SK-N-MC (cell line): ENCODE measurements around the gene ATOH1.

ENCODE experiments used
- DNase-seq: peaks from one replicate; pipeline ENCODE4 v3.0.0-alpha.2; 2011; ENCODE audit warnings: low read depth, low spot score
- H3K27ac ChIP-seq: fragments of 200-600 bp; sonication (generic); 2 replicates; pipeline ENCODE4 v1.5.1; 2016; ENCODE audit warnings: mixed run types
- H3K36me3 ChIP-seq: fragments of 200-600 bp; sonication (generic); 2 replicates; pipeline ENCODE4 v1.6.1; 2017; ENCODE audit warnings: antibody characterized with exemption, low read length, mixed read lengths; ENCODE audit not compliant: insufficient read depth
- H3K4me3 ChIP-seq: fragments of 200-600 bp; sonication (generic); 2 replicates; pipeline ENCODE4 v1.5.1; 2016
- H3K9ac ChIP-seq: fragments of 200-600 bp; sonication (generic); 2 replicates; pipeline ENCODE4 v1.8.0; 2017; ENCODE audit warnings: mixed run types, mixed read lengths; ENCODE audit not compliant: insufficient read length
- H3K9me3 ChIP-seq: fragments of 200-600 bp; sonication (generic); 2 replicates; pipeline ENCODE4 v1.6.1; 2017; ENCODE audit warnings: low read depth, mild to moderate bottlenecking, antibody characterized with exemption, low read length, moderate library complexity, mixed read lengths
- EZH2 ChIP-seq: fragments of 200-600 bp; sonication (generic); IDR thresholded peaks from one replicate; pipeline ENCODE4 v1.6.1; 2017; ENCODE audit warnings: antibody characterized with exemption
- FOXP2 ChIP-seq: optimal IDR thresholded peaks from 2 replicates; pipeline ENCODE3; 2011; ENCODE audit warnings: mild to moderate bottlenecking, moderate library complexity; ENCODE audit not compliant: insufficient read depth; ENCODE audit errors: extremely low read length, control extremely low read depth
- POLR2AphosphoS5 ChIP-seq: IDR thresholded peaks from 2 replicates; pipeline ENCODE4 v1.6.1; 2012; ENCODE audit warnings: mild to moderate bottlenecking, low read depth, low read length, borderline replicate concordance

The ATOH1 gene

GRCh38 chr4:93828332-93828994 lies at the start of gene ATOH1:
Gene ATOH1 (plus strand): TSS chr4:93828753. CDS start chr4:93828927, 174 bp downstream.
- H3K4me3 ChIP-seq: peak within 1 kb of the TSS; percentile 78
- no peaks in the 10 kb centered on the region for H3K36me3 ChIP-seq
- H3K9me3 ChIP-seq: no peaks in the 10 kb centered on the region
- TF ChIP-seq POLR2AphosphoS5 (no peak; the same call in 1 of the 2 replicates), EZH2 (no peak), FOXP2 (no peak)
- H3K9ac ChIP-seq: no peak within 1 kb of the TSS
- no peak within 1 kb of the TSS for H3K27ac ChIP-seq
- no peak for DNase-seq

- TF ChIP-seq FOXP2: no peak
- TF ChIP-seq EZH2: no peak
- TF ChIP-seq POLR2AphosphoS5: no peak
- Histone ChIP-seq H3K36me3 (no peaks in the 10 kb centered on the region), H3K9ac (no peak overlapping the region), H3K27ac (no peak overlapping the region), H3K4me3 (no peak overlapping the region), H3K9me3 (no peaks in the 10 kb centered on the region)
- DNase-seq: no peak
These were observed 49.3 kb upstream of the ATOH1 start for GRCh38 chr4:93779228-93779627.

- H3K9ac ChIP-seq: no peak overlapping the region
- H3K27ac ChIP-seq: no peak overlapping the region
- no peak overlapping the region for H3K4me3 ChIP-seq
- H3K9me3 ChIP-seq: no peaks in the 10 kb centered on the region
- H3K36me3 ChIP-seq: no peaks in the 10 kb centered on the region
- TF ChIP-seq FOXP2 (no peak), EZH2 (no peak), POLR2AphosphoS5 (no peak)
- DNase-seq: no peak
These were observed 48.5 kb upstream of the ATOH1 start for GRCh38 chr4:93780080-93780479.

- TF ChIP-seq POLR2AphosphoS5: no peak
- TF ChIP-seq FOXP2: no peak
- TF ChIP-seq EZH2: no peak
- no peak for DNase-seq
- no peak overlapping the region for H3K9ac ChIP-seq
- H3K27ac ChIP-seq: no peak overlapping the region
- H3K9me3 ChIP-seq: no peaks in the 10 kb centered on the region
- no peak overlapping the region for H3K4me3 ChIP-seq
- no peaks in the 10 kb centered on the region for H3K36me3 ChIP-seq
These were observed 47.4 kb upstream of the ATOH1 start for GRCh38 chr4:93781198-93781597.

GRCh38 chr4:93786149-93786548 lies 42.4 kb upstream of the ATOH1 start:
- DNase-seq: no peak
- H3K36me3 ChIP-seq: no peaks in the 10 kb centered on the region
- no peaks in the 10 kb centered on the region for H3K9me3 ChIP-seq
- H3K27ac ChIP-seq: no peak overlapping the region
- H3K4me3 ChIP-seq: no peak overlapping the region
- no peak for TF ChIP-seq POLR2AphosphoS5
- TF ChIP-seq FOXP2: no peak
- TF ChIP-seq EZH2: no peak
- H3K9ac ChIP-seq: no peak overlapping the region

GRCh38 chr4:93788712-93789111 lies 39.8 kb upstream of the ATOH1 start:
- no peaks in the 10 kb centered on the region for H3K9me3 ChIP-seq
- DNase-seq: peak; percentile 20
- H3K4me3 ChIP-seq: no peak overlapping the region
- no peak overlapping the region for H3K27ac ChIP-seq
- H3K9ac ChIP-seq: no peak overlapping the region
- no peak for TF ChIP-seq FOXP2
- TF ChIP-seq EZH2: no peak
- TF ChIP-seq POLR2AphosphoS5: no peak
- no peaks in the 10 kb centered on the region for H3K36me3 ChIP-seq

- no peak overlapping the region for H3K9ac ChIP-seq
- H3K9me3 ChIP-seq: no peaks in the 10 kb centered on the region
- no peak overlapping the region for H3K27ac ChIP-seq
- peak; percentile 42 for DNase-seq
- H3K4me3 ChIP-seq: no peak overlapping the region
- TF ChIP-seq EZH2 (no peak), FOXP2 (no peak), POLR2AphosphoS5 (no peak)
- H3K36me3 ChIP-seq: no peaks in the 10 kb centered on the region
These were observed 36.9 kb upstream of the ATOH1 start for GRCh38 chr4:93791570-93792195.

- Histone ChIP-seq H3K36me3 (no peaks in the 10 kb centered on the region), H3K4me3 (no peak overlapping the region), H3K9ac (no peak overlapping the region), H3K27ac (no peak overlapping the region), H3K9me3 (no peaks in the 10 kb centered on the region)
- no peak for TF ChIP-seq POLR2AphosphoS5
- no peak for TF ChIP-seq EZH2
- no peak for TF ChIP-seq FOXP2
- DNase-seq: no peak
These were observed 26.5 kb upstream of the ATOH1 start for GRCh38 chr4:93802045-93802444.
